ENCODE data around the gene OSM.

GRCh38 chr22:30247561-30247960 is 19.1 kb downstream of the OSM start:
- no peak for TF ChIP-seq L3MBTL2 (conservative IDR thresholded peaks at IDR 0.05)
- TF ChIP-seq CTBP1 (IDR thresholded peaks at IDR 0.05; ENCODE audit: borderline replicate concordance): no peak
- no peak for TF ChIP-seq ZNF384 (IDR thresholded peaks at IDR 0.05)
- TF ChIP-seq FOXM1 (IDR thresholded peaks at IDR 0.05; ENCODE audit: borderline replicate concordance): no peak
- TF ChIP-seq BHLHE40 (IDR thresholded peaks at IDR 0.05; ENCODE audit: borderline replicate concordance): no peak
- TF ChIP-seq SP1 (IDR thresholded peaks at IDR 0.05): no peak
- no peak for TF ChIP-seq TARDBP (IDR thresholded peaks at IDR 0.05)
- TF ChIP-seq SUZ12 (IDR thresholded peaks at IDR 0.05): no peak
- no peak for TF ChIP-seq FOXA1 (IDR thresholded peaks at IDR 0.05)
- no peak for TF ChIP-seq FOXK2 (IDR thresholded peaks at IDR 0.05)
- no peak for TF ChIP-seq ELF4 (IDR thresholded peaks at IDR 0.05)
- TF ChIP-seq ARNT (IDR thresholded peaks at IDR 0.05): no peak

Measured in HEK293T (cell line).